HepG2 (cell line): ENCODE results near the gene SCFD1. TPM values are rescaled to one million over a fixed set of nuclear protein-coding genes. Genes with fewer than 3 reads are reported as not detected.

Source experiments
- FOXK1 ChIP-seq: sonication (generic); formaldehyde crosslinking; IDR thresholded peaks from 2 replicates; pipeline ENCODE4 v1.4.0; 2020; ENCODE audit warnings: low read depth, missing genetic modification reagents, borderline replicate concordance
- HMG20A ChIP-seq: IDR thresholded peaks from 2 replicates; pipeline ENCODE4 v1.6.1; 2016; ENCODE audit warnings: borderline replicate concordance
- HNF1B ChIP-seq: sonication (generic); formaldehyde crosslinking; IDR thresholded peaks from 2 replicates; pipeline ENCODE4 v1.5.1; 2020; ENCODE audit warnings: mild to moderate bottlenecking, moderate library complexity, missing genetic modification reagents
- KLF9 ChIP-seq: IDR thresholded peaks from 2 replicates; pipeline ENCODE4 v1.6.1; 2016; ENCODE audit warnings: low read depth
- MED1 ChIP-seq: sonication (generic); formaldehyde crosslinking; IDR thresholded peaks from 2 replicates; pipeline ENCODE4 v1.4.0; 2020; ENCODE audit warnings: missing genetic modification reagents
- RAD21 ChIP-seq: fragments of 450-650 bp; formaldehyde crosslinking; IDR thresholded peaks from 2 replicates; pipeline ENCODE4 v1.5.0; 2020; ENCODE audit warnings: mild to moderate bottlenecking
- THRA ChIP-seq: sonication (generic); formaldehyde crosslinking; IDR thresholded peaks from 2 replicates; pipeline ENCODE4 v1.4.0; 2020; ENCODE audit warnings: missing genetic modification reagents, borderline replicate concordance
- TIGD3 ChIP-seq: sonication (generic); formaldehyde crosslinking; IDR thresholded peaks from 2 replicates; pipeline ENCODE4 v1.5.1; 2020; ENCODE audit warnings: mild to moderate bottlenecking, missing genetic modification reagents, borderline replicate concordance
- TRAFD1 ChIP-seq: sonication (generic); formaldehyde crosslinking; IDR thresholded peaks from 2 replicates; pipeline ENCODE4 v1.5.1; 2020; ENCODE audit warnings: missing genetic modification reagents, mild to moderate bottlenecking, borderline replicate concordance
- ZFAT ChIP-seq: sonication (generic); formaldehyde crosslinking; conservative IDR thresholded peaks from 2 replicates; pipeline ENCODE4 v1.8.1; 2023; ENCODE audit warnings: missing genetic modification reagents, inconsistent platforms
- ZHX1 ChIP-seq: sonication (generic); formaldehyde crosslinking; IDR thresholded peaks from 2 replicates; pipeline ENCODE4 v1.8.1; 2022; ENCODE audit warnings: low read depth, mild to moderate bottlenecking, missing genetic modification reagents
- ZKSCAN8 ChIP-seq: IDR thresholded peaks from 2 replicates; pipeline ENCODE4 v1.6.1; 2016; ENCODE audit warnings: borderline replicate concordance, missing genetic modification reagents, missing compliant biosample characterization
- ZNF263 ChIP-seq: sonication (generic); formaldehyde crosslinking; IDR thresholded peaks from 2 replicates; pipeline ENCODE4 v1.4.0; 2020; ENCODE audit warnings: missing genetic modification reagents
- ZNF337 ChIP-seq: sonication (generic); formaldehyde crosslinking; IDR thresholded peaks from 2 replicates; pipeline ENCODE4 v1.5.1; 2020; ENCODE audit warnings: missing genetic modification reagents, low read depth, mild to moderate bottlenecking, borderline replicate concordance
- ZNF550 ChIP-seq: sonication (generic); formaldehyde crosslinking; IDR thresholded peaks from 2 replicates; pipeline ENCODE4 v1.4.0; 2020; ENCODE audit warnings: mild to moderate bottlenecking, missing genetic modification reagents, borderline replicate concordance
- ZNF570 ChIP-seq: sonication (generic); formaldehyde crosslinking; IDR thresholded peaks from 2 replicates; pipeline ENCODE4 v1.4.0; 2020; ENCODE audit warnings: mild to moderate bottlenecking, missing genetic modification reagents, borderline replicate concordance
- ZNF841 ChIP-seq: sonication (generic); formaldehyde crosslinking; IDR thresholded peaks from 2 replicates; pipeline ENCODE4 v1.8.1; 2023; ENCODE audit warnings: missing genetic modification reagents, borderline replicate concordance
- ZSCAN21 ChIP-seq: sonication (generic); formaldehyde crosslinking; IDR thresholded peaks from 2 replicates; pipeline ENCODE4 v1.8.0; 2022; ENCODE audit warnings: mild to moderate bottlenecking, missing genetic modification reagents, moderate library complexity, borderline replicate concordance
- polyA plus RNA-seq, 8 experiments: library from polyadenylated mRNA; depleted of rRNA in 3 of 8; stranded (reverse) in 7 of 8; unstranded in 1 of 8; fragments of >200 nt; fragmentation: Illumina TruSeq in 4 of 8; extraction: Trizol in 4 of 8; gene quantifications; 2 replicates each; pipeline versions ENCODE4 v1.2.1 to v1.2.3, GENCODE V29; 2011 to 2016; ENCODE audit warnings: low read depth in 4 of 8, missing spikeins in 1 of 8, mixed read lengths in 1 of 8; ENCODE audit not compliant: insufficient read depth in 1 of 8
- total RNA-seq, 5 experiments: library from RNA; depleted of rRNA; stranded (reverse); fragments of >200 nt; fragmentation: Illumina TruSeq; extraction: Trizol; gene quantifications; 2 replicates each; pipeline ENCODE4 v1.2.3, GENCODE V29; 2016; ENCODE audit warnings: low read depth in 1 of 5

SCFD1 gene
- total and polyA plus RNA-seq, 2 of the 13 experiments (the other 11 are each of a cell fraction or from before 2014, with no cell fraction given): 235 to 256 TPM

GRCh38 chr14:30621940-30622830 lies at the start of gene SCFD1 (continued):
- TF ChIP-seq ZKSCAN8 (peak; percentile 96; the same call in 1 of the 2 replicates), ZSCAN21 (peak; percentile 97; the same call in 1 of the 2 replicates), ZNF550 (CRISPR knock-in tag) (peak; percentile 96; the same call in 1 of the 2 replicates), RAD21 (peak; percentile 85), KLF9 (CRISPR knock-in tag) (peak; percentile 99), FOXK1 (CRISPR knock-in tag) (peak; percentile 99), HMG20A (CRISPR knock-in tag) (peak; percentile 60), HNF1B (CRISPR knock-in tag) (peak; percentile 96), ZNF263 (peak; percentile 73), ZNF841 (CRISPR knock-in tag) (peak; percentile 56; the same call in 1 of the 2 replicates), TRAFD1 (peak; percentile 99), ZNF570 (CRISPR knock-in tag) (peak; percentile 92), MED1 (peak; percentile 92), ZNF337 (CRISPR knock-in tag) (peak; percentile 95), ZHX1 (CRISPR knock-in tag) (peak; percentile 95), TIGD3 (CRISPR knock-in tag) (no peak), THRA (CRISPR knock-in tag) (peak; percentile 89), ZFAT (CRISPR knock-in tag) (no peak)
